ENCODE measurements around the gene AWAT2.

GRCh38 chrX:70034646-70035045 is 15.1 kb downstream of the AWAT2 start:
- TF ChIP-seq EZH2 (IDR thresholded peaks at IDR 0.05) = no peak
- no peak for TF ChIP-seq POLR2AphosphoS5 (IDR thresholded peaks at IDR 0.05; ENCODE audit: borderline replicate concordance, low read depth, low read length)
